IPS-15b (cell line): ENCODE results near the gene MED20.

ENCODE experiments used
- H3K27me3 ChIP-seq: one replicate; pipeline ENCODE4 v1.6.1; 2013; ENCODE audit warnings: low read length; ENCODE audit not compliant: control insufficient read depth, insufficient read depth
- H3K36me3 ChIP-seq: one replicate; pipeline ENCODE4 v1.6.1; 2013; ENCODE audit warnings: low read length; ENCODE audit not compliant: control insufficient read depth, insufficient read depth
- H3K4me1 ChIP-seq: one replicate; pipeline ENCODE4 v1.6.1; 2013; ENCODE audit warnings: mild to moderate bottlenecking, low read length; ENCODE audit not compliant: control insufficient read depth, insufficient read depth
- H3K4me3 ChIP-seq: one replicate; pipeline ENCODE4 v1.5.1; 2013; ENCODE audit warnings: low read depth, low read length
- H3K9ac ChIP-seq: one replicate; pipeline ENCODE4 v1.6.1; 2013; ENCODE audit warnings: low read depth, mild to moderate bottlenecking, low read length
- H3K9me3 ChIP-seq: one replicate; pipeline ENCODE4 v1.6.1; 2013; ENCODE audit warnings: mild to moderate bottlenecking, low read length; ENCODE audit not compliant: control insufficient read depth, insufficient read depth

MED20 gene, protein sequence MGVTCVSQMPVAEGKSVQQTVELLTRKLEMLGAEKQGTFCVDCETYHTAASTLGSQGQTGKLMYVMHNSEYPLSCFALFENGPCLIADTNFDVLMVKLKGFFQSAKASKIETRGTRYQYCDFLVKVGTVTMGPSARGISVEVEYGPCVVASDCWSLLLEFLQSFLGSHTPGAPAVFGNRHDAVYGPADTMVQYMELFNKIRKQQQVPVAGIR

GRCh38 chr6:41920921-41921711 is at the start of gene MED20, which contains the start of gene BYSL:
TSS of gene MED20 (minus strand) at chr6:41921139. CDS start at chr6:41921018, 121 bp downstream.
TSS of gene BYSL (plus strand) at chr6:41921499. CDS start at chr6:41921563, 64 bp downstream.
- H3K4me1 ChIP-seq: peaks cover 10% of the 10 kb centered on the region
- peak within 1 kb of the TSS; percentile 88 for H3K9ac ChIP-seq
- no peaks in the 10 kb centered on the region for H3K27me3 ChIP-seq
- peaks cover 10% of the 10 kb centered on the region for H3K36me3 ChIP-seq
- peak within 1 kb of the TSS; percentile 84 for H3K4me3 ChIP-seq
- H3K9me3 ChIP-seq: no peaks in the 10 kb centered on the region

- Histone ChIP-seq H3K9ac (no peak overlapping the region), H3K9me3 (no peaks in the 10 kb centered on the region), H3K4me3 (no peak overlapping the region), H3K36me3 (no peaks in the 10 kb centered on the region), H3K4me1 (peaks cover 17% of the 10 kb centered on the region), H3K27me3 (no peaks in the 10 kb centered on the region)
These were observed 49.5 kb upstream of the MED20 start for GRCh38 chr6:41970436-41970846.

DNA sequence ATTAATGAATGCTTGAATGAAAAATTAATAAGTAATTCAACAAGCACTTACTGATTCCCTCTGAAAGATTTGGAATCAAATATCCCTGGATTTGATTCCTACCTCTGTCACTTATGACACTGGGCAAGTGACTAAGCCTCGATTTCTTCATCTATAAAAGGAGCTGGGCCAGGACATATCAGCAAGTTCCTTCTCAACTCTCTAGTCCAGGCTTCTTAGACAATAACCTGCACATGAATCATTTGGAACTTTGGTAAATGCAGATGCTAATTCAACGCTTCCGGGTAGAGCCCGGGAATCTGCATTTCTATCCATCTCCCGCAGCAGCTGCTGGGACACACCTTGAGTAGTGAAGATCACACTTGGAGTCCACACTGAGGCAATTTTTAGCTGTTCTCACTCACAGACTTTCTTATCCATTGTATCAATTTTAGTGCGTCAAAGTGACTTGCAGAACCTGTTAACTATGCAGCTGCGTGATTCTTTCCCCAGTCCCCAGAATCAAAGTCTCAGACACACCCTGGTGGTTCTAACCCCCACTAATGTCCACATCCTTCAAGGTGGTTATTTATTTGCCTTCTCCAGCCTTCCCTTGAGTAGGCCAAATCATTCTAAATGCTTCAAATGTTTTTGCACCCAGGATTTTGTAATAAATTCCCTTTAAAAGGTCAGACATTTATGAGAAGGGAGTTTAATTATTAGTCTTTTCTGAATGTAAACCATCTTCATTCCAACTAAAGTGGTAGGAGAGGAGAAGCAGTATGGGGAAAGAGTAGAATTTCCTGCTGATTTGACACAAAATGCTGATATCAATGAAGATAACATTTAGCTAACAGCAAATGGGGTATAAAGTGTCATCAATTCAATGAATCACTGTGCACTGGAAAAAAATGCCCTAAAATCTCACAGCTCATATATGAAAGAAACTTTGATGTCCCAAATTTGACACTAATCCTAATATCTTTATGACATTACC is 46.7 kb upstream of the MED20 start:
- Histone ChIP-seq H3K4me3 (no peak overlapping the region), H3K4me1 (peaks cover 17% of the 10 kb centered on the region), H3K36me3 (no peaks in the 10 kb centered on the region), H3K9me3 (no peaks in the 10 kb centered on the region), H3K9ac (no peak overlapping the region), H3K27me3 (no peaks in the 10 kb centered on the region)

DNA sequence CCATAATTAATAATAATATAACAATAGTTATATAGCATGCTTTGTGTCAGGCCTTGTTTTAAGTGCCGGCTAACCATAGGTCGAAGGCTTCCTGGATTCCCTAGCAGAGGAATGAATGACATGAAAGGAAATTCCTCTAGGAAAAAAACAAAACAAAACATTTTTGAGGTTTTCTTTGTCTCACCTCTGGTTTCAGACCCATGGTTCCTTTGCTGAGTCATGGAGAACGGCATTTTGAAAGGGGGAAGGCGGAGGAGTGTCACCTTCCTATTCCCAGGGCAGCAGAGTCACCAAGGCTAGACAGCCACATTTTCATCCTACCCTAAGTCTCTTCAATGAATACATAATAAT is 46.0 kb upstream of the MED20 start:
- H3K36me3 ChIP-seq: no peaks in the 10 kb centered on the region
- H3K9ac ChIP-seq: no peak overlapping the region
- peaks cover 17% of the 10 kb centered on the region for H3K4me1 ChIP-seq
- H3K27me3 ChIP-seq: no peaks in the 10 kb centered on the region
- H3K4me3 ChIP-seq: no peak overlapping the region
- no peaks in the 10 kb centered on the region for H3K9me3 ChIP-seq

GRCh38 chr6:41966214-41966920 is 45.4 kb upstream of the MED20 start:
- no peak overlapping the region for H3K9ac ChIP-seq

GRCh38 chr6:41965429-41966213 is 44.7 kb upstream of the MED20 start:
- Histone ChIP-seq H3K9me3 (no peaks in the 10 kb centered on the region), H3K36me3 (no peaks in the 10 kb centered on the region), H3K4me1 (peaks cover 19% of the 10 kb centered on the region), H3K4me3 (peak overlapping the region; percentile 33), H3K27me3 (peaks cover 2% of the 10 kb centered on the region), H3K9ac (no peak overlapping the region)

More at GRCh38 chr6:41966214-41966920, 45.4 kb upstream of the MED20 start:
- no peaks in the 10 kb centered on the region for H3K9me3 ChIP-seq
- H3K36me3 ChIP-seq: no peaks in the 10 kb centered on the region
- peaks cover 19% of the 10 kb centered on the region for H3K4me1 ChIP-seq
- H3K4me3 ChIP-seq: no peak overlapping the region
- H3K27me3 ChIP-seq: no peaks in the 10 kb centered on the region

- Histone ChIP-seq H3K9ac (no peak overlapping the region), H3K9me3 (no peaks in the 10 kb centered on the region)
These were observed 43.4 kb upstream of the MED20 start for GRCh38 chr6:41964201-41964887.

GRCh38 chr6:41963371-41963770 is 42.4 kb upstream of the MED20 start:
- Histone ChIP-seq H3K9ac (no peak overlapping the region), H3K4me1 (peaks cover 19% of the 10 kb centered on the region), H3K27me3 (peaks cover 2% of the 10 kb centered on the region), H3K36me3 (no peaks in the 10 kb centered on the region), H3K9me3 (no peaks in the 10 kb centered on the region), H3K4me3 (no peak overlapping the region)

More at GRCh38 chr6:41964201-41964887, 43.4 kb upstream of the MED20 start:
- Histone ChIP-seq H3K36me3 (no peaks in the 10 kb centered on the region), H3K4me1 (peaks cover 19% of the 10 kb centered on the region), H3K4me3 (no peak overlapping the region), H3K27me3 (peaks cover 2% of the 10 kb centered on the region)

- no peaks in the 10 kb centered on the region for H3K9me3 ChIP-seq
- no peak overlapping the region for H3K4me3 ChIP-seq
- H3K27me3 ChIP-seq: peaks cover 2% of the 10 kb centered on the region
- H3K4me1 ChIP-seq: peaks cover 2% of the 10 kb centered on the region
- no peak overlapping the region for H3K9ac ChIP-seq
- H3K36me3 ChIP-seq: no peaks in the 10 kb centered on the region
These were observed 39.1 kb upstream of the MED20 start for GRCh38 chr6:41960028-41960427.
